ENCODE results near the gene PLAC9.

Gene PLAC9

DNA sequence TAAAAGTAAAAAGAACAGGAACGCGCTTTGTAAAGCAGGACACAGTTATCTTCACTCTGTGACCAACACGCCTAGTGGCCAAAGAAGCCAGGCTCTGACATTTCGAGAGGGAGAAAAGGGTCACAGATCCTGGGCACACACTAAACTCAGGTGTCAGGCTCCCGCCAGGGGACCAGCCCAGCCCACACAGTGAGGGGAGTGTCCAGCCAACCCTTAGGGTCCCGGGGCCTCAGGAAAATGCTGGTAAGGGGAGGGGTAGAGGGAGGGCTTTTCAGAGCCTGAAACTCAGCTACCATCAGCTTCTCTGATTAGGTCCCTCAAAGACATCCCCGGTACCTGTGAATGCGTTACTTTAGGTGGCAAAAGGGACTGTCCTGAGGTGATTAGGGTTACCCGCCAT lies 56.2 kb downstream of the PLAC9 start:
- peak overlapping the region; percentile 90 for H3K27ac ChIP-seq (ENCODE audit: low read depth, low read length)
- peaks cover 94% of the 10 kb centered on the region for H3K79me2 ChIP-seq (ENCODE audit: control insufficient read depth, low read length)
- H3F3A ChIP-seq (ENCODE audit: control insufficient read depth, insufficient read depth), result peaks cover 18% of the 10 kb centered on the region
- H3K4me1 ChIP-seq (ENCODE audit: control insufficient read depth, low read length), result peaks cover 48% of the 10 kb centered on the region
- peak overlapping the region; percentile 86 for H3K4me2 ChIP-seq (ENCODE audit: low read length)
- H3K36me3 ChIP-seq (ENCODE audit: control insufficient read depth, low read length), result peaks cover 19% of the 10 kb centered on the region
- no peaks in the 10 kb centered on the region for H3K9me2 ChIP-seq (replicated peaks; ENCODE audit: control insufficient read depth, low read length)
- no peaks in the 10 kb centered on the region; the same call in 1 of the 2 replicates for H4K20me1 ChIP-seq (ENCODE audit: control insufficient read depth, insufficient read depth, low read depth, low read length)
- TF ChIP-seq, protein P1, sequence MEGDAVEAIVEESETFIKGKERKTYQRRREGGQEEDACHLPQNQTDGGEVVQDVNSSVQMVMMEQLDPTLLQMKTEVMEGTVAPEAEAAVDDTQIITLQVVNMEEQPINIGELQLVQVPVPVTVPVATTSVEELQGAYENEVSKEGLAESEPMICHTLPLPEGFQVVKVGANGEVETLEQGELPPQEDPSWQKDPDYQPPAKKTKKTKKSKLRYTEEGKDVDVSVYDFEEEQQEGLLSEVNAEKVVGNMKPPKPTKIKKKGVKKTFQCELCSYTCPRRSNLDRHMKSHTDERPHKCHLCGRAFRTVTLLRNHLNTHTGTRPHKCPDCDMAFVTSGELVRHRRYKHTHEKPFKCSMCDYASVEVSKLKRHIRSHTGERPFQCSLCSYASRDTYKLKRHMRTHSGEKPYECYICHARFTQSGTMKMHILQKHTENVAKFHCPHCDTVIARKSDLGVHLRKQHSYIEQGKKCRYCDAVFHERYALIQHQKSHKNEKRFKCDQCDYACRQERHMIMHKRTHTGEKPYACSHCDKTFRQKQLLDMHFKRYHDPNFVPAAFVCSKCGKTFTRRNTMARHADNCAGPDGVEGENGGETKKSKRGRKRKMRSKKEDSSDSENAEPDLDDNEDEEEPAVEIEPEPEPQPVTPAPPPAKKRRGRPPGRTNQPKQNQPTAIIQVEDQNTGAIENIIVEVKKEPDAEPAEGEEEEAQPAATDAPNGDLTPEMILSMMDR (IDR thresholded peaks at IDR 0.05; ENCODE audit: low read depth, low read length, poor library complexity, severe bottlenecking), result no peak
- no peak for TF ChIP-seq EZH2phosphoT487 (IDR thresholded peaks at IDR 0.05; ENCODE audit: borderline replicate concordance, low read length)
- H3K4me3 ChIP-seq (ENCODE audit: low read length), result peak overlapping the region; percentile 68
- H3K27me3 ChIP-seq (ENCODE audit: control insufficient read depth, low read length), result no peaks in the 10 kb centered on the region
- peaks cover 8% of the 10 kb centered on the region; the same call in 1 of the 2 replicates for H3K9me3 ChIP-seq (ENCODE audit: control insufficient read depth, insufficient read depth, low read length)

DNA sequence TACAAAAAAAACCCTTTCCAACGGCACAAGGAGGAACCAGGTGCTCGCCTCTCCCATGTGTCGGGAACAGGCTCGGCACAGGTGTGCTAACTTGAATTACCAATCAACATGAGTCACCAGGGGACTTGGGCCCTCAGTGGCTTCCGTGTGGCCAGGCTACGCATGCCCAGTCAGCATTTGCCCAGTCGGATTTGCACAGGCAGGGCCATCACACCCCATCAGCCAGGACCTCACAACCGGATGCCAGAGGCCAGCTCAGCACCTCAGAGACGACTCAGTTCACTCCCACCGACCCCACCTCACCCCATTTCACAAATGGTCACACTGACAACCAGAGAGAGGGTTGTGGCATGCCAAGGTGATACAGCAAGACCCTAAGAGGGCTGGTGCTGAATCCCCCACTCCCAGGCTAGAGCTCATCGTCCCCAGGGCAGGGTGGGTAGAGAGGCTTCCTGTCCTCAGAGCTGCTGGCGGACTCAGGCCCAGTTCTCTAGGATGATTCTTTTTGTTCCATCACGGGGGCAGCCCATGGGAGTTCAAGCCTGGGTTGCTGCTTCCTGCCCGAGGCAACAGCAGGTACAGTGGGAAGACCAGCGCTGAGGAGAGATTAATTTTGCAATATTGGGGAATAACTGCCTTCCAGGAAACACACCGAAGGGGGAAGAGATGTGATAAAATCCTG lies 59.2 kb downstream of the PLAC9 start:
- TF ChIP-seq, protein P1 (IDR thresholded peaks at IDR 0.05; ENCODE audit: low read depth, low read length, poor library complexity, severe bottlenecking), result no peak
- no peak for TF ChIP-seq EZH2phosphoT487 (IDR thresholded peaks at IDR 0.05; ENCODE audit: borderline replicate concordance, low read length)
- H3K4me3 ChIP-seq (ENCODE audit: low read length), result no peak overlapping the region
- peaks cover 94% of the 10 kb centered on the region for H3K79me2 ChIP-seq (ENCODE audit: control insufficient read depth, low read length)
- H3K4me1 ChIP-seq (ENCODE audit: control insufficient read depth, low read length), result peaks cover 40% of the 10 kb centered on the region
- H3K36me3 ChIP-seq (ENCODE audit: control insufficient read depth, low read length), result peaks cover 37% of the 10 kb centered on the region
- H3K9me3 ChIP-seq (ENCODE audit: control insufficient read depth, insufficient read depth, low read length), result peaks cover 8% of the 10 kb centered on the region; the same call in 1 of the 2 replicates
- H3K27ac ChIP-seq (ENCODE audit: low read depth, low read length), result no peak overlapping the region
- no peaks in the 10 kb centered on the region for H3K9me2 ChIP-seq (replicated peaks; ENCODE audit: control insufficient read depth, low read length)
- H3F3A ChIP-seq (ENCODE audit: control insufficient read depth, insufficient read depth), result peaks cover 18% of the 10 kb centered on the region
- H4K20me1 ChIP-seq (ENCODE audit: control insufficient read depth, insufficient read depth, low read depth, low read length), result no peaks in the 10 kb centered on the region
- H3K27me3 ChIP-seq (ENCODE audit: control insufficient read depth, low read length), result no peaks in the 10 kb centered on the region
- no peak overlapping the region for H3K4me2 ChIP-seq (ENCODE audit: low read length)

- Histone ChIP-seq H3F3A (ENCODE audit: control insufficient read depth, insufficient read depth) (peaks cover 14% of the 10 kb centered on the region), H3K4me2 (ENCODE audit: low read length) (no peak overlapping the region), H3K79me2 (ENCODE audit: control insufficient read depth, low read length) (peaks cover 95% of the 10 kb centered on the region), H4K20me1 (ENCODE audit: control insufficient read depth, insufficient read depth, low read depth, low read length) (no peaks in the 10 kb centered on the region), H3K9me3 (ENCODE audit: control insufficient read depth, insufficient read depth, low read length) (peaks cover 8% of the 10 kb centered on the region; the same call in 1 of the 2 replicates), H3K4me1 (ENCODE audit: control insufficient read depth, low read length) (peaks cover 35% of the 10 kb centered on the region), H3K36me3 (ENCODE audit: control insufficient read depth, low read length) (peaks cover 34% of the 10 kb centered on the region), H3K27ac (ENCODE audit: low read depth, low read length) (no peak overlapping the region), H3K9me2 (replicated peaks; ENCODE audit: control insufficient read depth, low read length) (no peaks in the 10 kb centered on the region), H3K4me3 (ENCODE audit: low read length) (no peak overlapping the region), H3K27me3 (ENCODE audit: control insufficient read depth, low read length) (no peaks in the 10 kb centered on the region)
- TF ChIP-seq, protein P1 (IDR thresholded peaks at IDR 0.05; ENCODE audit: low read depth, low read length, poor library complexity, severe bottlenecking), result no peak
- TF ChIP-seq EZH2phosphoT487 (IDR thresholded peaks at IDR 0.05; ENCODE audit: borderline replicate concordance, low read length), result no peak
These were observed 60.0 kb downstream of the PLAC9 start for GRCh38 chr10:80192553-80192952.
